Activated naive CD8-positive, alpha-beta T cell treated with anti-CD3 and anti-CD28 coated beads, Interleukin-2, amount 10 ng/mL, durations not matched to agents 7 days and 5 days (primary cell): Measurements from ENCODE around the gene DLG2. TPM values are rescaled to one million over a fixed set of nuclear protein-coding genes. Genes with fewer than 3 reads are reported as not detected.
"Not testable (repeated sequence)": the region's sequence is repeated elsewhere in the genome, so short reads cannot be mapped to it uniquely, and the experiment has no call there.

ENCODE experiments used
- ATAC-seq: fragments of 150-1000 bp; cut with Tn5 transposase; one replicate; pipeline ENCODE4 v1.10.0; 2021; ENCODE audit warnings: low read depth, moderate library complexity
- POLR2A ChIA-PET: fragments of 350-600 bp; sonication (Branson Sonifier 250); formaldehyde crosslinking; loops from one replicate; lab custom pipeline; 2021; ENCODE audit warnings: antibody characterized with exemption; lab: Charles Lee
- DNase-seq: peaks from one replicate; pipeline ENCODE4 v3.0.0; 2021
- H3K27ac Mint-ChIP-seq: one replicate; pipeline ENCODE4 v1.8.0; 2022; ENCODE audit warnings: mild to moderate bottlenecking, mixed read lengths
- H3K27me3 Mint-ChIP-seq: one replicate; pipeline ENCODE4 v1.8.0; 2022; ENCODE audit warnings: mild to moderate bottlenecking, moderate library complexity, mixed read lengths
- H3K36me3 Mint-ChIP-seq: one replicate; pipeline ENCODE4 v1.8.0; 2021; ENCODE audit warnings: mild to moderate bottlenecking, mixed read lengths
- H3K4me1 Mint-ChIP-seq: one replicate; pipeline ENCODE4 v1.8.0; 2021; ENCODE audit warnings: mixed read lengths
- H3K4me3 Mint-ChIP-seq: one replicate; pipeline ENCODE4 v1.8.0; 2022; ENCODE audit warnings: mild to moderate bottlenecking, moderate library complexity, mixed read lengths
- H3K9me3 Mint-ChIP-seq: one replicate; pipeline ENCODE4 v1.8.0; 2021; ENCODE audit warnings: mixed read lengths
- total RNA-seq, 2 experiments: library from RNA; stranded (reverse); gene quantifications; one replicate each; pipeline ENCODE4 v1.2.3, GENCODE V29; 2021

The DLG2 gene
- total RNA-seq, 2 experiments from 2014 or later: 2.6 to 3.4 TPM

GRCh38 chr11:85301895-85302678, 325.1 kb downstream of the DLG2 start:
- Mint-ChIP-seq H3K9me3 (peaks cover 2% of the 10 kb centered on the region), H3K36me3 (no peaks in the 10 kb centered on the region), H3K4me1 (no peaks in the 10 kb centered on the region), H3K4me3 (no peak overlapping the region), H3K27me3 (no peaks in the 10 kb centered on the region), H3K27ac (no peak overlapping the region)
- DNase-seq (no peak), ATAC-seq (no peak)
- POLR2A ChIA-PET: no interaction called here

- Mint-ChIP-seq H3K27me3 (no peaks in the 10 kb centered on the region), H3K27ac (no peak overlapping the region), H3K4me1 (no peaks in the 10 kb centered on the region), H3K36me3 (no peaks in the 10 kb centered on the region), H3K4me3 (no peak overlapping the region), H3K9me3 (peaks cover 2% of the 10 kb centered on the region)
- ATAC-seq (no peak), DNase-seq (no peak)
- POLR2A ChIA-PET: no interaction called here
These were observed 327.7 kb downstream of the DLG2 start for GRCh38 chr11:85299258-85299942.

- Mint-ChIP-seq H3K27ac (no peak overlapping the region), H3K36me3 (no peaks in the 10 kb centered on the region), H3K9me3 (peaks cover 4% of the 10 kb centered on the region), H3K4me3 (no peak overlapping the region), H3K4me1 (no peaks in the 10 kb centered on the region), H3K27me3 (no peaks in the 10 kb centered on the region)
- ATAC-seq: no peak
- no peak for DNase-seq
- POLR2A ChIA-PET: no interaction called here
These were observed 331.4 kb downstream of the DLG2 start for GRCh38 chr11:85295694-85296271.

GRCh38 chr11:85281550-85281949, 345.6 kb downstream of the DLG2 start:
- DNase-seq: no peak
- H3K27me3 Mint-ChIP-seq: no peaks in the 10 kb centered on the region
- no peaks in the 10 kb centered on the region for H3K4me1 Mint-ChIP-seq
- no peak overlapping the region for H3K4me3 Mint-ChIP-seq
- no peaks in the 10 kb centered on the region for H3K36me3 Mint-ChIP-seq
- ATAC-seq: no peak
- POLR2A ChIA-PET: no interaction called here
- no peaks in the 10 kb centered on the region for H3K9me3 Mint-ChIP-seq
- no peak overlapping the region for H3K27ac Mint-ChIP-seq

GRCh38 chr11:85279267-85279666, 347.9 kb downstream of the DLG2 start:
- Mint-ChIP-seq H3K4me1 (no peaks in the 10 kb centered on the region), H3K27ac (no peak overlapping the region), H3K4me3 (no peak overlapping the region), H3K9me3 (no peaks in the 10 kb centered on the region), H3K36me3 (no peaks in the 10 kb centered on the region), H3K27me3 (no peaks in the 10 kb centered on the region)
- no peak for DNase-seq
- no peak for ATAC-seq
- POLR2A ChIA-PET: no interaction called here

GRCh38 chr11:85277693-85278092, 349.5 kb downstream of the DLG2 start:
- H3K27ac Mint-ChIP-seq: no peak overlapping the region
- H3K4me1 Mint-ChIP-seq: no peaks in the 10 kb centered on the region
- no peak for ATAC-seq
- H3K4me3 Mint-ChIP-seq: no peak overlapping the region
- H3K36me3 Mint-ChIP-seq: no peaks in the 10 kb centered on the region
- DNase-seq: no peak
- POLR2A ChIA-PET: no interaction called here
- H3K27me3 Mint-ChIP-seq: no peaks in the 10 kb centered on the region
- H3K9me3 Mint-ChIP-seq: peaks cover under 1% of the 10 kb centered on the region

- H3K4me3 Mint-ChIP-seq: no peak overlapping the region
- DNase-seq (no peak), ATAC-seq (no peak)
- no peak overlapping the region for H3K27ac Mint-ChIP-seq
- no peaks in the 10 kb centered on the region for H3K4me1 Mint-ChIP-seq
- POLR2A ChIA-PET: no interaction called here
- H3K27me3 Mint-ChIP-seq: no peaks in the 10 kb centered on the region
- no peaks in the 10 kb centered on the region for H3K36me3 Mint-ChIP-seq
- H3K9me3 Mint-ChIP-seq: peaks cover 6% of the 10 kb centered on the region
These were observed 350.8 kb downstream of the DLG2 start for GRCh38 chr11:85276332-85276731.

- ATAC-seq, H3K9me3 Mint-ChIP-seq, H3K27ac Mint-ChIP-seq, H3K27me3 Mint-ChIP-seq, H3K4me1 Mint-ChIP-seq, H3K36me3 Mint-ChIP-seq, POLR2A ChIA-PET, DNase-seq, H3K4me3 Mint-ChIP-seq: not testable (repeated sequence)
These were observed 356.8 kb downstream of the DLG2 start for GRCh38 chr11:85270315-85270714.

- no peaks in the 10 kb centered on the region for H3K4me1 Mint-ChIP-seq
- H3K4me3 Mint-ChIP-seq: no peak overlapping the region
- DNase-seq (no peak), ATAC-seq (no peak)
- POLR2A ChIA-PET: no interaction called here
- no peaks in the 10 kb centered on the region for H3K36me3 Mint-ChIP-seq
- H3K27me3 Mint-ChIP-seq: no peaks in the 10 kb centered on the region
- H3K9me3 Mint-ChIP-seq: peaks cover 10% of the 10 kb centered on the region
- no peak overlapping the region for H3K27ac Mint-ChIP-seq
These were observed 358.0 kb downstream of the DLG2 start for GRCh38 chr11:85269109-85269508.

- no peaks in the 10 kb centered on the region for H3K27me3 Mint-ChIP-seq
- peaks cover 7% of the 10 kb centered on the region for H3K9me3 Mint-ChIP-seq
- POLR2A ChIA-PET: no interaction called here
- no peak for DNase-seq
- no peak overlapping the region for H3K27ac Mint-ChIP-seq
- no peak for ATAC-seq
- H3K4me3 Mint-ChIP-seq: no peak overlapping the region
- H3K36me3 Mint-ChIP-seq: no peaks in the 10 kb centered on the region
- H3K4me1 Mint-ChIP-seq: no peaks in the 10 kb centered on the region
These were observed 360.5 kb downstream of the DLG2 start for GRCh38 chr11:85266646-85267045.

GRCh38 chr11:85263328-85263727, 363.8 kb downstream of the DLG2 start:
- DNase-seq (no peak), ATAC-seq (no peak)
- Mint-ChIP-seq H3K27ac (no peak overlapping the region), H3K4me3 (no peak overlapping the region), H3K36me3 (no peaks in the 10 kb centered on the region), H3K4me1 (no peaks in the 10 kb centered on the region), H3K27me3 (no peaks in the 10 kb centered on the region), H3K9me3 (peaks cover 5% of the 10 kb centered on the region)
- POLR2A ChIA-PET: no interaction called here

- H3K27ac Mint-ChIP-seq: no peak overlapping the region
- no peaks in the 10 kb centered on the region for H3K36me3 Mint-ChIP-seq
- no peak overlapping the region for H3K4me3 Mint-ChIP-seq
- POLR2A ChIA-PET: no interaction called here
- DNase-seq: no peak
- no peaks in the 10 kb centered on the region for H3K4me1 Mint-ChIP-seq
- no peak for ATAC-seq
- peaks cover 2% of the 10 kb centered on the region for H3K9me3 Mint-ChIP-seq
- H3K27me3 Mint-ChIP-seq: no peaks in the 10 kb centered on the region
These were observed 369.3 kb downstream of the DLG2 start for GRCh38 chr11:85257837-85258236.

- Mint-ChIP-seq H3K4me1 (no peaks in the 10 kb centered on the region), H3K27ac (no peak overlapping the region), H3K4me3 (no peak overlapping the region), H3K9me3 (peaks cover 1% of the 10 kb centered on the region), H3K27me3 (no peaks in the 10 kb centered on the region), H3K36me3 (no peaks in the 10 kb centered on the region)
- POLR2A ChIA-PET: no interaction called here
- no peak for DNase-seq
- ATAC-seq: no peak
These were observed 370.7 kb downstream of the DLG2 start for GRCh38 chr11:85256433-85256832.

- ATAC-seq (no peak), DNase-seq (no peak)
- H3K27ac Mint-ChIP-seq: no peak overlapping the region
- no peaks in the 10 kb centered on the region for H3K4me1 Mint-ChIP-seq
- H3K4me3 Mint-ChIP-seq: no peak overlapping the region
- no peaks in the 10 kb centered on the region for H3K27me3 Mint-ChIP-seq
- no peaks in the 10 kb centered on the region for H3K36me3 Mint-ChIP-seq
- no peaks in the 10 kb centered on the region for H3K9me3 Mint-ChIP-seq
- POLR2A ChIA-PET: no interaction called here
These were observed 377.7 kb downstream of the DLG2 start for GRCh38 chr11:85249482-85249881.
